ENCODE data around the gene HS6ST1. TPM values are rescaled to one million over a fixed set of nuclear protein-coding genes. Genes with fewer than 3 reads are reported as not detected.
"Not testable (repeated sequence)": the region's sequence is repeated elsewhere in the genome, so short reads cannot be mapped to it uniquely, and the experiment has no call there.

Gene HS6ST1
- total RNA-seq, 1 donor from 2014 or later, result 85.5 TPM

DNA sequence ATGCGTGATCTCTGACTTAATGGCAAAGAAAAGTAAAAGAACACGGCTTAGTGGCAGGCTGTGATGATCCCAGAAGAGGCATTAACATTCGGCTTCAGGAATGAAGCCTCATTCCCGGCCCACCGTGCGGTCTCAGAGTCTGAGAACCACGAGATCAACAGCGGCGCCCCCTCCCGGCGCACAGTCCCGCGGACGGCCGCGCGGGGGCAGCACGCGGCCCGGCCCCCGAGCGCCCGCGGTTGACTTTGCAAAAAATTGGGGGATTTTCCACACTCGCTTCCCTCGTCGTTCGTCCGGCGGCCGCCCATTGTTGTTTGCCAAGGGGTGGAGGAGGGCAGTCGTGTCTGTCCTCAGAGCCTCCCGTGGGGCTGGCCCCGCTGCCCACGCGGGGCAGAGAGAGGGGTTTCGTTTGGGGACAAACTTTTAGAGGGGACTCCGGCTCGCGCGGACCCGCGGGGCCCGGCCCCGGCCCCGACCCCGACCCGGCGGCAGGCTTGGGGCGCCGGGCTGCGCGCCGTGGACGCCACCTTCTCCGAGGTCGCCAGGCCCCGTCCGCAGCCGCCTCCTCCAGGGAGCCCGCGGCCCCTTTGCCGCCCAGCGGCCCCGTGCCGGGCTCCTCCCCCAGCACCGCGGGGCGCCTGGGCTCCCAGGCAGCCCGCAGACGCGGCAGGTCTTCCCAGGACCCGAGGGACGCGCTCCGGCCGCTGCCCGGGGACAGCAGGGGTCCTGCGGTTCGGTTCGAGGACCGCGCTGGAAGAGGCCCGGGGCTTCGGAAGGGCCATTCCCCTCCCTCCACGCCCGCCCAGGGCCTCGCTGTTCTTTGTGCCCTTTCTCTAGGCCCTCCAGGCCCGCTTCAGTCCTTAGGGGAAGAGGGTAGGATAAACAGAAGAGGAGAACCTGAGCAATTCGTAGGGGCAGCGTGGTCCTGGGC, 3.4 kb upstream of the HS6ST1 start:
- DNase-seq, result peak; percentile 84

GRCh38 chr2:128320906-128321771, 2.5 kb upstream of the HS6ST1 start:
- DNase-seq, result no peak

GRCh38 chr2:128320192-128320905, 1.7 kb upstream of the HS6ST1 start:
- DNase-seq, result no peak

- no peak for DNase-seq
These were observed 1.0 kb upstream of the HS6ST1 start for GRCh38 chr2:128319631-128320191.

DNA sequence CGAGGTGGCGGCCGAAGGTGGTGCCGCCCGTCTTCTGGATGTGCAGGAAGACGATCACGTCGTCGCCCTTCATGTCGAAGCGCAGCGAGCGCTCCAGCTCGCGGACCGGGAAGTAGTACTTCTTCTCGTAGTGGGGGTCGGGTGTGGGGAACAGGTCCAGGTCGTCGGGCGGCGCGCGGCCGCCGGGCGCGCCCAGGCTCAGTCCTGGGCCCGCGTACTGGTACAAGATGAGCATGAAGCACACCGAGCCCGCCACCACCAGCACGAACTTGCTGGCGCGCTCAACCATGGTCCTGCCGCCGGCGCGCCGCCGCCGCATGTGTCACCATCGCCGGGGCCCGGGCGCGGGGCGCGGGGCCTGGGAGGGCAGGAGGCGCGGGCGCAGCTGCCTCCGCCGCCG, 423 bp downstream of the HS6ST1 start:
- DNase-seq, result not testable (repeated sequence)

DNA sequence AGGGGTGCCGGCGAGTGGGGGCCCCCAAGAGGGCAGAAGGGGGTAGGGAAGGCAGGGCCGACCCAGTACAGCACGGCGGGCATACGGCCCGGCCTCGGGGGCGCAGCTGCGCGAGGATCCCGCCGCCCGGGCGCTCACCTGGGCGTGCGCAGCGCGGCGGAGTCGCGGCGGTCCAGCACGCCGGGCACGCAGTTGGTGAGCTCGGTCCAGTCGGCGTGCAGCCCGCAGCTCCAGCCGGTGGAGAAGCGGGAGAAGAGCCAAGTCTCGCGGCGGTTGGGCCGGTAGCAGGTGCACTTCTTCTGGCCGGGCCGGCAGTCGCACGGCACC, 806 bp downstream of the HS6ST1 start:
- not testable (repeated sequence) for DNase-seq

DNA sequence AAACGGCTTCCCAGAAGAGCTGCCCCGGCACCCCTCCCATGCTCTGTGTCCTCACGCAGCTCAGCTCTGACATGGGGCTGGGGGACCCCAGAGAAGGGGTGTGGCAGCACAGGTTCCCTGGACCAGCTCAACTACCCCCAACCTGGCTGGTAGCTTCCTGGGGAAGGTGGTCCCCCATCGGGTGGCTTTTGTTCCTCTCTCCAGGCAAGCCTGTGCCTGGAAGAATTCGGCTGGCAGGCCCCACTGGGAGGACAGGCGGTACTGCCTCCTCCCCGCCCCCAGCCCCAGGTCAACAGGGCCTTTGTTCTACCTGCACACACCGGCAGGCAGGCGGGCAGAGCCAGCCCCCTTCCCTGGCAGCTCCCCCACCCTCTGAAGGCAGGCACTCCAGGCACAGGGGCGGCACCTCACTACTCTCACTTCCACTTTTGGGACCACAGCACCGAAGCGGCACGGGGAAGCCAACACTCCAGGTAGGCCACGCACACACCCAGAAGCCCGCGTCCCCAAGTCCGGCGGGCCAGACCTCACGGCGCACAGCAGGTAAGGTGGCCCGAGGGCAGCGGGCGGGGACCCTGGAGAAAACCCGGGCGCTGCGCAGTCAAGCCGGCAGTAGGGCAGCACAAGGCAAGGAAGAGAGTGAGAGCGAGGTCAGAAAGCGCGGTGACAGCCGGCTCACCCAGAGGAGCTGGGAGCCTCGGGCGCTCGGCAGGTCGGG, 1.3 kb downstream of the HS6ST1 start:
- no peak for DNase-seq

GRCh38 chr2:128316777-128317180, 1.9 kb downstream of the HS6ST1 start:
- no peak for DNase-seq

DNA sequence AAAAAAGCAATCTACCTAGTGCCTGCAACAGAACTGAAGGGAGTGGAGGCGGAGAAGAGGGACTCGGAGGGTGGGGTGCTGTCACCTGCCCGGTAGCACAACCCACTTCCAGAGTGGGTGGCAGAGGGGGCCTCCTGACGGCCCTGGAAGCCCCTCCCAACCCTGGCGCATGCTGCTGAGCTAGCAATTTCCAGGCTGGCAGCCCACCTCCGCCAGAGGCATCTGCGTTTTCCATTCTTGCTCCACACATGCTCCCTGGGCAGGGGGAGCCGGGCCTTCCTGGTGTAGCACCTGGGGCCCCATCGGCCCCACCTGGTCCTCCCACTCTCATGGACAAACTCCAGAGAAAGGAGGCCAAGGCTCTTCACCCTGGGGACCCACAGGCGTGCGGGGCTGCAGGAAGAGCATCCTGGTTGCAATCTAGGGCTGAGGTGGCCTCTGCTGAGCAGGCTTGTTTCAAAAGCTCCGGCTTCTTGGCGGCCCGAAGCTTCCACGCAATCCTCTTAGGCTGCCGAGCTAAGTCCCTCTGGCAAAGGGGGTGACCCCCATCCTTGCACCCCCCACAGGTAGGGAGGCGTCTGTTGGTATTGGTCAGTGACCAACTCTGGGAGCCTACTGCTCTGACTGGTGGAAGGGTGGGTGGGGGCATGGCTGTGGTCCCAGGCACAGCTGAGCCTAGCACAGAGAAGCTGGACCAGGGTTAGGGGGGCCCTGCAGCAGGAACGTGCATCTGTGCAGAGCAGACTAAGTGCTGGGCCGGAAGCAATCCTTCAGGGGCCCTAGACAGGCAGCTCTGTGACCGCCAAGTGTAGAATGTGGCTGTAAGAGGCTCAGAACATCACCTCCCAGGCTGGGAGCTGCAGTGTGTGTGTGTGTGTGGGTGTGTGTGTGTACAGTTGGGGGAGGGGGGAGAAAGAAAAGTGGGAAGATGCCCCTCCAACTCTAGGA, 2.6 kb downstream of the HS6ST1 start:
- no peak for DNase-seq

DNA sequence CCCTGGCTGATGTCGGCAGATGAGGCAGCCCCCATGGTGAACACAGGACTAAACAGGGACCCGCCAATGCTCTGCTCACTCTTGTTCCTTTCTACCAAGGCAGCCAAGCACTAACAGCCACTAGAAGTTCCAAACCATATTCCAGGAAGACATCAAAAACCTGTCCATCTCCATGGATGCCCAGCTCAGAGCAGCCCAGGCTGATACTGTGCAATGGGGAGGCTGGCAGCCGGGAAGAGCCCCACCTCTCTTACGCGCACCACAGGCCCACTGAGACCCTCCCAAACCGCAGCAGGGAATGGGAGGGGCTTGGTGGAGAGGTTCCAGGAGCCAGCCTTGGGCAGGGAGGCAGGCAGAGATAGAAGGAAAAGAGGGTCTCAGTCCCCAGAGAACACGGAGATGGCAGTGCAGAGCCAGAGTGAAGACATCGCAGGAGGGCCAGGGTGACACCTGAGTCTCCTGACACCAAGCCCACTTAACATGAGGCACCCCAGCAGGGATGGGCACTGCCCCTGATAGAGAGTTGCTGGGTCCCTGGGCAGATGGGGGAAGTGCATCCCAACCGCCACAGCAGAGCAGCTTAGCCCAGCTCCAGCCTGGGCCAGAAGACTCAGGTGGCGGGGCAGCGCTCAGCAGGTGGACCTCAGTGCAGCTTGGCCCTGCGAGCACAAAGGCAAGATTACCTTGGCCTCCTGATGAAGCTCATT, 3.4 kb downstream of the HS6ST1 start:
- no peak for DNase-seq

DNA sequence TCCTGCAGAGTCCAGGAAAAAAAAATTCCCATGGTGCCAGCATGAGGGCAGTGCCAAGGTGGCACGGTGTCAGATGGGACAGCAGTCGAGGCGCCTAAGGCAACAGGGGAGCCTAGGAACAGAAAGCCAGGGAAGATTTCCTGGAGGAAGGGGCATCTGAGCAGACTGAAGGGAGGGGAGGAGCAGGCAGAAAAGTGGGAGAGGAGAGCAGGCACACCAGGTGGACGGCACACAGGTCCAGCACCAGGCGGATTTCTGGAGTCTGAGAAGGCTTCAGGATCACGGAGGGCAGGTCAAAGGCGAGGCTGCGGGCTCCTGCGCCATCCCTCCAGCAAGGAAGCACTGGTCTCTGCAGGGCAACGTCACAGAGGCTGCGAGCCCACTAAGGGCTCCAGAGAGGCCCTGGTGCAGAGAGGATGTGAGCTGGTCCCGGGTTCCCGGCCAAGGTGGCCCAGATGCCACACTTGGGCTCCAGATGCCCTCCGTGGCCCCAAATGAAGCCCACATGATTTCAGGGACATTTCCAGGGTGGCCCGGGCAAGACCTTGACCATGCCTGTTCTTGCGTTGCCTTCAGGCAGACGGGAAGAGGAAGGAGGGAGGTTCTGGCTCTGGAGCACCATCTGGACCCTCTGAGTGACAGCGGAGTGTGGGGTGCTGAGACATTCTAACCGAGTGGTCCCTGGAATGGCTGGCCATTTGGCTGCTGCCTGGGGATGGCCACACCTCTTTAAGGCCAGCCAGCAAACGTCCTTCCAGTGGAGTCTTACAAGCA, 4.1 kb downstream of the HS6ST1 start:
- no peak for DNase-seq

GRCh38 chr2:128313931-128314347, 4.7 kb downstream of the HS6ST1 start:
- no peak for DNase-seq

- no peak for DNase-seq
These were observed 5.4 kb downstream of the HS6ST1 start for GRCh38 chr2:128313091-128313836.

DNA sequence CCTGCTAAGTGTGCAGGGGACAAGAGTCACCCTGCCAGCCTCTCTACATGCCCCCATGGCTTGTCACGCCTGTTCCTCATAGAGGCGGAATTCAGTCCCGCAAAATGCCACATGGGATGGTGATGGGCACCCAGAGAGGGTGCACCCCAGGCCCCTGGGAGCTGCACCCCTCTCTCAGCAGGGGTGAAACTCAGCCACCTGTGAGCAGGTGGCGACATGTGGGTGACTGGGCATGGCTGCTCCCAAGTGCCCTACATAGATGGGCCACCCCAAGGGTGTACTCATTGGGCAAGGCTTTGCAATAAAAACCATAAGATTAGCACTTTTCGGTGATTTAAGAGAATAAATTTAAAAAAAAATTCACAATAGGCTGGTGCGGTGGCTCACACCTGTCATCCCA, 6.3 kb downstream of the HS6ST1 start:
- DNase-seq, result no peak

DNA sequence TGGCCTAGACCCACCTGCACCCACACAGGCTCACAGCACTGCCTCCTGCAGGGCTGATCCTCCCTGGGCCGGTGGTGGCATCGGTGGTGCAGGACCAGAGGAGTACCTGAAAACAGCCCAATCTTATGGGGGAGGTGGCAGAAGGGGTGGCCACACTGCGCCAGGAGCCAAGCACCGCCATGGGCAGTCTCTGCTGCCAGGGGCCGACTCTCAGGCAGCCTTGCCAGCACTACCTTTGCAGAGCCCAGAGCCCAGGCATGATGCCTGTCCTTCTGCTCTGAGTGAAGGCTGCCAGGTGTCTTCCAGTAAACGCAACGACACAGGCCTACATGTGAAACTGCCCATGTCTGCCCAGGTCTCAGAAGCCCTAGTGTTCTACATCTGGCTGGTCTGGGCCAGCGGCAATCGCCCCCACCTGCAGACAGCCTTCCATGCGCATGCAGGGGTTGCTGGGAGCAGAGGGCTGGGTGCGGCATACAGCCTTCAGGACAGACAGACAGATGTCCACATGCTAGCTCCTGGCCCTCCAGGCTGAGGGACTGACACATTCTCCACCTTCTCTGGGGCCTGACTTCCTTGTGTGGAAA, 6.8 kb downstream of the HS6ST1 start:
- no peak for DNase-seq

DNA sequence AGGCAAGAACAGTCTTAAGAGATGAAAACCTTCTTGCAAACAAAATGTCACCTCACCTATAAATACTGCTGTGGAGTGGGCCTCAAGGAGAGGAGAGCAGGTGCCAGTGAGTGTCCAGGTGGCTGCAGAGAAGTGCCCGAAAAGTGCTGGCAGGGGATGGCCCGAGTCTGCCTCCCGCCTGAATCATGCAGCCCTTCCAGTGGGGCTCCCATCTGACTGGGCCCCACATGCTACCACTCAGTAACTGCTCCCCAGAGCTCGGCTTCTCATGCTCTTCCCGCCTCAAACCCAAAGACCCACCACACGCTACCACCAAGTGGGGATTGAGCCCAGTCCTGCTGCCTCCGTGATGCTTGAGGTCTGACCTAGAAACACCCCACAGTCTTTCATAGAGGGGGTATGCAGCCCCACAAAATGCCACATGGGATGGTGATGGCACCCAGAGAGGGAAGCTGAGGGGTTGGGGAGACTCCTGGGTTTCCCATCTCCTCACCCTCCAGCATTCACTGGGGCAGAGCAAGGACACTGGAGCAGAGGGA, 7.4 kb downstream of the HS6ST1 start:
- DNase-seq, result no peak

- no peak for DNase-seq
These were observed 7.9 kb downstream of the HS6ST1 start for GRCh38 chr2:128310761-128311160.

All from occipital lobe (tissue), 2 donors.